Coronary artery (tissue), 2 donors: ENCODE data around the gene CRTC2.
"Not testable (repeated sequence)": the region's sequence is repeated elsewhere in the genome, so short reads cannot be mapped to it uniquely, and the experiment has no call there.

ENCODE experiments used
- DNase-seq: peaks from one replicate; pipeline ENCODE4 v3.0.0-alpha.2; 2017; ENCODE audit warnings: low spot score
- H3K27ac ChIP-seq, 2 donors: fragments of 200-600 bp; sonication (generic); one replicate each; pipeline ENCODE4 v1.5.1; 2016 to 2019
- H3K4me3 ChIP-seq: fragments of 200-600 bp; sonication (generic); 2 replicates; pipeline ENCODE4 v1.5.1; 2016; ENCODE audit warnings: mild to moderate bottlenecking, moderate library complexity
- TF ChIP-seq, protein P1 (sequence below): fragments of 200-600 bp; sonication (generic); IDR thresholded peaks from one replicate; pipeline ENCODE4 v1.5.1; 2019; ENCODE audit warnings: antibody characterized with exemption

The CRTC2 gene, protein sequence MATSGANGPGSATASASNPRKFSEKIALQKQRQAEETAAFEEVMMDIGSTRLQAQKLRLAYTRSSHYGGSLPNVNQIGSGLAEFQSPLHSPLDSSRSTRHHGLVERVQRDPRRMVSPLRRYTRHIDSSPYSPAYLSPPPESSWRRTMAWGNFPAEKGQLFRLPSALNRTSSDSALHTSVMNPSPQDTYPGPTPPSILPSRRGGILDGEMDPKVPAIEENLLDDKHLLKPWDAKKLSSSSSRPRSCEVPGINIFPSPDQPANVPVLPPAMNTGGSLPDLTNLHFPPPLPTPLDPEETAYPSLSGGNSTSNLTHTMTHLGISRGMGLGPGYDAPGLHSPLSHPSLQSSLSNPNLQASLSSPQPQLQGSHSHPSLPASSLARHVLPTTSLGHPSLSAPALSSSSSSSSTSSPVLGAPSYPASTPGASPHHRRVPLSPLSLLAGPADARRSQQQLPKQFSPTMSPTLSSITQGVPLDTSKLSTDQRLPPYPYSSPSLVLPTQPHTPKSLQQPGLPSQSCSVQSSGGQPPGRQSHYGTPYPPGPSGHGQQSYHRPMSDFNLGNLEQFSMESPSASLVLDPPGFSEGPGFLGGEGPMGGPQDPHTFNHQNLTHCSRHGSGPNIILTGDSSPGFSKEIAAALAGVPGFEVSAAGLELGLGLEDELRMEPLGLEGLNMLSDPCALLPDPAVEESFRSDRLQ

DNA sequence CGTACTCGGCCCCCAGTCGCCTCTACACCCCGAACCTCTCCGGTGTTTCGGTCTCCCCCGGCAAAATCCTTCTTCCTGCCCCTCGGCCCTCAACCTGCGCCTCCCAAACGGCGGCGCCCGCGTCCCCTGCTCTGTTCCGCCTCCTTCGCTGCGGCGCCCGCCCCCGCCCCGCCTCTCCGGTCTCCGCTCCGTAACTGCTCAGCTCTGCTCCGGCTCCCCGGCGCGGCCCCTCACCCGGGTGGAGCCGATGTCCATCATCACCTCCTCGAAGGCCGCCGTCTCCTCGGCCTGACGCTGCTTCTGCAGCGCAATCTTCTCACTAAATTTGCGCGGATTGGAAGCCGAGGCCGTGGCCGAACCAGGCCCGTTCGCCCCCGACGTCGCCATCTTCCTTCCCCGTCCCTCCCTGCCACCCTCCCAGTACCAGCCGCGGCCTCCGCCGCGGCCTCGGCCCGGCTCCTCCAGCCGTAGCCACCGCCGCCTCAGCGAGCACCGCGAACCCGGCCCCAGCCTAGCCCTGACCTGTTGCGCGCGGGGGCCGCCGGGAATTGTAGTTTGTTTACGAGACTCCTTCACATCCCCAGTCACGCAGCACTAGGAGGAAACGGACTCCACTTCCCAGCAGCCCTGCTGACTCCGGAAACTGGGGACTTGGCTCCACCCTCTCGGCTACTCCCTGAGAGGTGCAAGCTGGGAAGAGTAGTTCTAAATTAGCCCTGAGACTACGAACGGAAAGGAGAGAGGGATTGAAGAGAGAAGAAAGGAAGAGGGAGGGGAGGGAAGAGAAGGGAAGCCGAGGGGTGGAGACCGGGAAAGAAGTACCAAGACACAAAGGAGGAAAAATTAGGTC, at the start of gene CRTC2:
Gene CRTC2, minus strand, starts transcription at position 502 of the 850 bp plus-strand sequence. Its CDS starts 115 bp downstream, at position 387.
- DNase-seq: peak; percentile 99
- peak within 1 kb of the TSS; percentile 79 to 96 for H3K27ac ChIP-seq
- peak within 1 kb of the TSS; percentile 91 for H3K4me3 ChIP-seq
- TF ChIP-seq, protein P1, sequence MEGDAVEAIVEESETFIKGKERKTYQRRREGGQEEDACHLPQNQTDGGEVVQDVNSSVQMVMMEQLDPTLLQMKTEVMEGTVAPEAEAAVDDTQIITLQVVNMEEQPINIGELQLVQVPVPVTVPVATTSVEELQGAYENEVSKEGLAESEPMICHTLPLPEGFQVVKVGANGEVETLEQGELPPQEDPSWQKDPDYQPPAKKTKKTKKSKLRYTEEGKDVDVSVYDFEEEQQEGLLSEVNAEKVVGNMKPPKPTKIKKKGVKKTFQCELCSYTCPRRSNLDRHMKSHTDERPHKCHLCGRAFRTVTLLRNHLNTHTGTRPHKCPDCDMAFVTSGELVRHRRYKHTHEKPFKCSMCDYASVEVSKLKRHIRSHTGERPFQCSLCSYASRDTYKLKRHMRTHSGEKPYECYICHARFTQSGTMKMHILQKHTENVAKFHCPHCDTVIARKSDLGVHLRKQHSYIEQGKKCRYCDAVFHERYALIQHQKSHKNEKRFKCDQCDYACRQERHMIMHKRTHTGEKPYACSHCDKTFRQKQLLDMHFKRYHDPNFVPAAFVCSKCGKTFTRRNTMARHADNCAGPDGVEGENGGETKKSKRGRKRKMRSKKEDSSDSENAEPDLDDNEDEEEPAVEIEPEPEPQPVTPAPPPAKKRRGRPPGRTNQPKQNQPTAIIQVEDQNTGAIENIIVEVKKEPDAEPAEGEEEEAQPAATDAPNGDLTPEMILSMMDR: no peak

DNA sequence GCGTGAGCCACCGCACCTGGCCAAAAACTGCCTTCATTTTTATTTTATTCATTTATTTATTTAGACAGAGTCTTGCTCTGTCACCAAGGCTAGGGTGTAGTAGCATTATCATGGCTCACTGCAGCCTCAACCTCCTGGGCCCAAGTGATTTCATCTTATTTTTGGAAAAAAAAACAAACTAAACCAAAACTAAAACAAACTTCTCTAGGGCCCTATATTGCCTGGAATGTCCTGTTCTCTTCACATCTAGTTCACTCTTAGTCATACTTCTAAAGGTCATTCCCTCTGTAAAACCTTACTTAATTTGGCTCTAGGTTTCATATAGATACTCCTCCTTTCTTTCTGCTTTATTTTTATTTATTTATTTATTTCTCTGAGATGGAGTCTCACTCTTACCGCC, 47.7 kb upstream of the CRTC2 start:
- TF ChIP-seq, protein P1: no peak

DNA sequence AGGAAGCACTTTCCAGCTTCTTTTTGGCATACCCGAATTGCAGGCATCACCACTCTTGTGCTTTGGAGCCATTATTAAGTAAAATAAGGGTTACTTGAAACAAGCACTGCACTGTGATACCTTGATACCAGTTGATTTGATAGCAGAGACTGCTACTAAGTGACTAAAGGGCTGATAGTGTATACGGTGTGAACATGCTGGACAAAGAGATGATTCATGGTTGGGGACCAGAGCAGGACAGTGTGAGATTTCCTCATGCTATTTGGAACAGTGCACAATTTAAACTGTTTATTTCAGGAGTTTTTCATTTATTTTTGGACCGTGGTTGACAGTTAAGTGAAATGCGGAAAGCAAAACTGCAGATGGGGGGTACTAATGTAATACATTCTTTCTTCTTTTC, 42.0 kb upstream of the CRTC2 start:
- TF ChIP-seq, protein P1: no peak
- H3K4me3 ChIP-seq: no peak overlapping the region
- H3K27ac ChIP-seq: no peak overlapping the region
- no peak for DNase-seq

More for the DNA sequence above, 47.7 kb upstream of the CRTC2 start:
- Histone ChIP-seq H3K27ac (peak overlapping the region in 1 of 2 donors; percentile 66), H3K4me3 (no peak overlapping the region)
- no peak for DNase-seq

DNA sequence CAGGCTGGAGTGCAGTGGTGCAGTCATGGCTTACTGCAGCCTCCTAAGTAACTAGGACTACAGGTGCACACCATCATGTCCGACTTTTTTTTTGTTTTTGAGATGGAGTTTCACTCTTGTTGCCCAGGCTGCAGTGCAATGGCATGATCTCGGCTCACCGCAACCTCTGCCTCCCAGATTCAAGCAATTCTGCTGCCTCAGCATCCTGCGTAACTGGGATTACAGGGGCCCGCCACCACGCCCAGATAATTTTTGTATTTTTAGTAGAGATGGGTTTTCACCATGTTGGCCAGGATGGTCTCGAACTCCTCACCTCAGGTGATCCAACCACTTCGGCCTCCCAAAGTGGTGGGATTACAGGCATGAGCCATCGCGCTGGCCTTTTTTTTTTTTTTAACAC, 38.5 kb upstream of the CRTC2 start:
- DNase-seq, H3K4me3 ChIP-seq, H3K27ac ChIP-seq: not testable (repeated sequence)

DNA sequence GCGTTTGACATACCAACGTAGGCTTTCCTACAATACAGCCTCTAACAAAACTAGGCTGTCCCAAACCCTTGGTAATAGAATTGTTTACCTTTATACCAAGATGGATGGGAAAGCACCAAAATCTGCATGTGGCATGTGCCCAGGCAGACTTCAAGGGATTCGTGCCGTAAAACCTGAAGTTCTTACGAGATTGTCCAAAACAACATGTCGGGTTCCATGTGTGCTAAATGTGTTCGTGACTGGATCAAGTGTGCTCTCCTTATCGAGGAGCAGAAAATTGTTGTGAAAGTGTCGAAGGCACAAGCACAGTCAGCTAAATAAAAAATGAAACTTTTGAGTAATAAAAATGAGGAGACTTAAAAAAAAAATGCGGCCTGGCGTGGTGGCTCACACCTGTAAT, 37.2 kb upstream of the CRTC2 start:
- no peak overlapping the region for H3K4me3 ChIP-seq
- H3K27ac ChIP-seq: no peak overlapping the region
- TF ChIP-seq, protein P1: no peak
- DNase-seq: no peak

DNA sequence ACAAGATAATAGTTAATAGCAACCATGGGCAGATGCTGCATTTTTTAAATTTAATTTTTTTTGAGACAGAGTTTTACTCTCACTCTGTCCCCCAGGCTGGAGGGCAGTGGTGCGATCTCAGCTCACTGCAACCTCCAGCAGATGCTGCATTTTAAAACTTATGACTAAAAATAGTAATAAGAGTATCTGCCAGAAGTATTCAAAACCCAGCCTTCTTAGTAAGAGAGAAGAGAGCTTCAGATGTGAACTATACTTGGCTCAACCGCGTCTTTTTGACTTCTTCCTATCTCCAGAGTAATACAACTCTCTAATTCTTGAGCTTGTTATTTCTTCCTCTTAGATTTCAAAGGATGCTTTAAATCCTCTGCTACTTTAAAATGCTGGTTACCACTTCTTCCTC, 36.8 kb upstream of the CRTC2 start:
- TF ChIP-seq, protein P1: no peak
- DNase-seq: no peak
- no peak overlapping the region for H3K27ac ChIP-seq
- H3K4me3 ChIP-seq: no peak overlapping the region

DNA sequence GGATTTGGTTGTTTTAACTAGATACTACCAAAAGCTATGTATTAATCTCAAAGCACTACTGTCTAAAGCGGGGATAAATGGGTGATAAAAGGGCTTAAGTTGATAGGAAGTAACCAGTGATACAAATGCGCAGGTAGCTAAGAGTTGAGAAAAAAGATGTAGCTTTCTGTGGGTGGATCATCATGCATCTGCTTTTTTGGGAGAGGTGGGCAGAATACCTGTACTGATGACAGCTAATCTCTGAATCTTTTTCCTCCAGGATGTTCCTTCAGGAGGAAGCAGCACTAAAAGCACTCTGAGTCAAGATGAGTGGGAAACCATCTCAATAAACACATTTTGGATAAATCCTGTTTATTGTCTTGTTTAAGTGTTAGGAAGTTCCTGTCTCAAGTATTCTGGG, 33.4 kb upstream of the CRTC2 start:
- peak overlapping the region; percentile 91 to 96 for H3K27ac ChIP-seq
- TF ChIP-seq, protein P1: no peak
- no peak for DNase-seq
- peak overlapping the region; percentile 96 for H3K4me3 ChIP-seq
